Measurements from ENCODE around the gene GRB10. TPM values are rescaled to one million over a fixed set of nuclear protein-coding genes. Genes with fewer than 3 reads are reported as not detected.
A peak's percentile ranks its signal among the peaks of the same experiment; 100 is the strongest.

GRB10 gene
- total RNA-seq, 1 donor from 2014 or later: 91.1 TPM

- no peak for DNase-seq (ENCODE audit: low read depth, low spot score)
These were observed 87.7 kb downstream of the GRB10 start for GRCh38 chr7:50695026-50695425.

- no peak for DNase-seq (ENCODE audit: low read depth, low spot score)
These were observed 89.1 kb downstream of the GRB10 start for GRCh38 chr7:50693455-50694130.

GRCh38 chr7:50690541-50691011, 92.1 kb downstream of the GRB10 start:
- DNase-seq (ENCODE audit: low read depth, low spot score): no peak

GRCh38 chr7:50688226-50688590, 94.5 kb downstream of the GRB10 start:
- no peak for DNase-seq (ENCODE audit: low read depth, low spot score)

GRCh38 chr7:50687575-50688225, 95.0 kb downstream of the GRB10 start:
- no peak for DNase-seq (ENCODE audit: low read depth, low spot score)

GRCh38 chr7:50687096-50687495, 95.6 kb downstream of the GRB10 start:
- DNase-seq (ENCODE audit: low read depth, low spot score): no peak

GRCh38 chr7:50685135-50686065, 97.3 kb downstream of the GRB10 start:
- DNase-seq (ENCODE audit: low read depth, low spot score): no peak

GRCh38 chr7:50684713-50685075, 98.0 kb downstream of the GRB10 start:
- no peak for DNase-seq (ENCODE audit: low read depth, low spot score)

GRCh38 chr7:50684011-50684712, 98.5 kb downstream of the GRB10 start:
- DNase-seq (ENCODE audit: low read depth, low spot score): peak; percentile 75

GRCh38 chr7:50682573-50682972, 100.1 kb downstream of the GRB10 start:
- DNase-seq (ENCODE audit: low read depth, low spot score): no peak

- no peak for DNase-seq (ENCODE audit: low read depth, low spot score)
These were observed 100.6 kb downstream of the GRB10 start for GRCh38 chr7:50682079-50682478.

GRCh38 chr7:50681432-50682045, 101.2 kb downstream of the GRB10 start:
- no peak for DNase-seq (ENCODE audit: low read depth, low spot score)

GRCh38 chr7:50679218-50680007, 103.3 kb downstream of the GRB10 start:
- DNase-seq (ENCODE audit: low read depth, low spot score): no peak

GRCh38 chr7:50678586-50678985, 104.1 kb downstream of the GRB10 start:
- no peak for DNase-seq (ENCODE audit: low read depth, low spot score)

GRCh38 chr7:50677638-50677996, 105.1 kb downstream of the GRB10 start:
- no peak for DNase-seq (ENCODE audit: low read depth, low spot score)

- no peak for DNase-seq (ENCODE audit: low read depth, low spot score)
These were observed 105.7 kb downstream of the GRB10 start for GRCh38 chr7:50676740-50677637.

GRCh38 chr7:50676079-50676478, 106.6 kb downstream of the GRB10 start:
- no peak for DNase-seq (ENCODE audit: low read depth, low spot score)

GRCh38 chr7:50674896-50675835, 107.5 kb downstream of the GRB10 start:
- no peak for DNase-seq (ENCODE audit: low read depth, low spot score)
